Spleen (tissue), 7 donors: ENCODE measurements around the gene YIPF2.

ENCODE experiments used
- CTCF ChIP-seq, 11 experiments: fragments of 200-600 bp in 7 of 11; fragments of 450-650 bp in 4 of 11; sonication (generic) in 4 of 11; IDR thresholded peaks in 8 of 11; conservative IDR thresholded peaks in 3 of 11; 1 replicate in 7 of 11; 2 replicates in 4 of 11; pipeline versions ENCODE4 v1.4.0 to v1.8.0; 2016 to 2021; ENCODE audit warnings: antibody characterized with exemption in 11 of 11, inconsistent platforms in 4 of 11, mild to moderate bottlenecking in 1 of 11
- POLR2A ChIP-seq, 3 donors: fragments of 450-650 bp; IDR thresholded peaks; one replicate each; pipeline ENCODE4 v1.5.1; 2017; ENCODE audit warnings: antibody characterized with exemption in 3 of 3, mild to moderate bottlenecking in 1 of 3
- POLR2AphosphoS5 ChIP-seq, 3 donors: sonication (generic); formaldehyde crosslinking; IDR thresholded peaks; one replicate each; pipeline ENCODE4 v1.5.1; 2017; ENCODE audit warnings: antibody characterized with exemption in 3 of 3
- donor health status: DM: no; HTN: no; CAD: no; lungs with moderate emphysema.
- donor health status: DM: no; HTN: no; CAD: no.
- donor health status: DM: no; HTN: no; CAD: no.

DNA sequence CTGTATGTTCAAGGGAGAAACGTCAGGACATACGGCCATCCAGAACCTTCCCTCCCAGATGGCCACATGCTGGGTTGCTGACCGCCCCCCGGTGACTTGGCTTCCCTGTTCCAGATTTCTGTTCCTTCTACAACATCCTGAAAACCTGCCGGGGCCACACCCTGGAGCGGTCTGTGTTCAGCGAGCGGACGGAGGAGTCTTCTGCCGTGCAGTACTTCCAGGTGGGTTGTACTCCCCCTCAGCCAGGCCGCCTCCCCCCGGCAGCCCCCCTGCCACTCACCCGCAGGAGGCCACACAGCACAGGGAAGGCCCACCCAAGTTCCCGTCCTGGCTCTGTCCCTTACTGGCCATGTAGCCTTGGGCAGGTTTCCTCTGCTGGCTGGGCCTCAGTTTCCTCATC lies 20.5 kb downstream of the YIPF2 start:
- TF ChIP-seq CTCF (IDR thresholded peaks at IDR 0.05 in 8 of 11, conservative IDR thresholded peaks at IDR 0.05 in 3 of 11) (no peak), POLR2A (IDR thresholded peaks at IDR 0.05) (no peak), POLR2AphosphoS5 (IDR thresholded peaks at IDR 0.05) (no peak)
